HG03460 (cell line): ENCODE measurements around the gene ATP8B2.
A peak's percentile ranks its signal among the peaks of the same experiment; 100 is the strongest.
"Not testable (repeated sequence)": the region's sequence is repeated elsewhere in the genome, so short reads cannot be mapped to it uniquely, and the experiment has no call there.

Experiments used
- ATAC-seq: cut with Tn5 transposase; IDR thresholded peaks from one replicate; pipeline ENCODE4 v1.9.1; 2021; ENCODE audit not compliant: unreplicated experiment

Gene ATP8B2

GRCh38 chr1:154324669-154325582 is at the start of gene ATP8B2:
Gene ATP8B2 (plus strand): TSS chr1:154325525. CDS start chr1:154328142, 2,617 bp downstream.
- ATAC-seq = peak; percentile 44

GRCh38 chr1:154276797-154277196 is 48.5 kb upstream of the ATP8B2 start:
- no peak for ATAC-seq

GRCh38 chr1:154287591-154287990 is 37.7 kb upstream of the ATP8B2 start:
- ATAC-seq = not testable (repeated sequence)

GRCh38 chr1:154288661-154289060 is 36.7 kb upstream of the ATP8B2 start:
- ATAC-seq = no peak

- ATAC-seq = no peak
Measured at GRCh38 chr1:154290921-154291320, 34.4 kb upstream of the ATP8B2 start.

- no peak for ATAC-seq
Measured at GRCh38 chr1:154295408-154296235, 29.7 kb upstream of the ATP8B2 start.

- ATAC-seq = no peak
Measured at GRCh38 chr1:154301582-154301981, 23.7 kb upstream of the ATP8B2 start.

- no peak for ATAC-seq
Measured at GRCh38 chr1:154304664-154305337, 20.5 kb upstream of the ATP8B2 start.

- no peak for ATAC-seq
Measured at GRCh38 chr1:154306151-154306550, 19.2 kb upstream of the ATP8B2 start.

GRCh38 chr1:154307670-154308270 is 17.6 kb upstream of the ATP8B2 start:
- not testable (repeated sequence) for ATAC-seq

GRCh38 chr1:154309136-154309535 is 16.2 kb upstream of the ATP8B2 start:
- ATAC-seq = not testable (repeated sequence)

- not testable (repeated sequence) for ATAC-seq
Measured at GRCh38 chr1:154312229-154313065, 12.9 kb upstream of the ATP8B2 start.

- no peak for ATAC-seq
Measured at GRCh38 chr1:154313066-154313356, 12.3 kb upstream of the ATP8B2 start.

- not testable (repeated sequence) for ATAC-seq
Measured at GRCh38 chr1:154314226-154314625, 11.1 kb upstream of the ATP8B2 start.

GRCh38 chr1:154316704-154317103 is 8.6 kb upstream of the ATP8B2 start:
- no peak for ATAC-seq

GRCh38 chr1:154318386-154318785 is 6.9 kb upstream of the ATP8B2 start:
- ATAC-seq = no peak

- no peak for ATAC-seq
Measured at GRCh38 chr1:154320882-154321608, 4.3 kb upstream of the ATP8B2 start, which contains the start of gene AQP10. Gene AQP10 (plus strand): TSS chr1:154321093. CDS start chr1:154321156, 63 bp downstream.

- not testable (repeated sequence) for ATAC-seq
Measured at GRCh38 chr1:154321609-154321934, 3.8 kb upstream of the ATP8B2 start.

GRCh38 chr1:154323493-154323892 is 1.8 kb upstream of the ATP8B2 start:
- no peak for ATAC-seq
